Stomach (tissue), 9 donors: Measurements from ENCODE around the gene KIAA0040. TPM values are rescaled to one million over a fixed set of nuclear protein-coding genes. Genes with fewer than 3 reads are reported as not detected.

Experiments
- DNase-seq, 2 donors: peaks; one replicate each; pipeline versions ENCODE4 v3.0.0 to v3.0.0-alpha.2; 2013 to 2019
- H3K27ac ChIP-seq, 5 donors: fragments of 200-600 bp in 4 of 5; sonication (generic) in 4 of 5; one replicate each; pipeline ENCODE4 v1.5.1; 2013 to 2019; ENCODE audit warnings: mild to moderate bottlenecking in 1 of 5, moderate library complexity in 1 of 5
- H3K27me3 ChIP-seq, 3 donors: fragments of 200-600 bp; sonication (generic); one replicate each; pipeline ENCODE4 v1.5.1; 2017 to 2019; ENCODE audit warnings: mixed run types in 1 of 3
- H3K36me3 ChIP-seq, 4 donors: fragments of 200-600 bp; sonication (generic); 1 replicate in 3 of 4; 2 replicates in 1 of 4; pipeline ENCODE4 v1.5.1; 2016 to 2019
- H3K4me1 ChIP-seq, 4 donors: fragments of 200-600 bp; sonication (generic); one replicate each; pipeline ENCODE4 v1.5.1; 2016 to 2019
- H3K4me3 ChIP-seq, 4 donors: fragments of 200-600 bp; sonication (generic) in 3 of 4; one replicate each; pipeline ENCODE4 v1.5.1; 2016 to 2019; ENCODE audit warnings: mild to moderate bottlenecking in 1 of 4
- H3K9me3 ChIP-seq, 4 donors: fragments of 200-600 bp; sonication (generic); one replicate each; pipeline ENCODE4 v1.5.1; 2016 to 2019
- CTCF ChIP-seq, 7 experiments: fragments of 450-650 bp in 4 of 7; fragments of 200-600 bp in 3 of 7; sonication (generic) in 3 of 7; IDR thresholded peaks; one replicate each; pipeline ENCODE4 v1.5.1; 2016 to 2019; ENCODE audit warnings: antibody characterized with exemption in 7 of 7, control low read depth in 2 of 7, mild to moderate bottlenecking in 1 of 7
- EP300 ChIP-seq: sonication (generic); formaldehyde crosslinking; IDR thresholded peaks from one replicate; pipeline ENCODE4 v1.6.1; 2017; ENCODE audit warnings: antibody characterized with exemption
- POLR2A ChIP-seq, 4 donors: fragments of 450-650 bp; IDR thresholded peaks; one replicate each; pipeline ENCODE4 v1.6.1; 2016; ENCODE audit warnings: antibody characterized with exemption in 4 of 4, control low read depth in 2 of 4, mild to moderate bottlenecking in 1 of 4, moderate library complexity in 1 of 4
- POLR2AphosphoS5 ChIP-seq, 3 donors: sonication (generic); formaldehyde crosslinking; IDR thresholded peaks; one replicate each; pipeline ENCODE4 v1.6.1; 2016; ENCODE audit warnings: antibody characterized with exemption in 3 of 3
- WGBS, 5 donors: extraction: QIAGEN DNeasy Blood & Tissue Kit in 3 of 5; methylation state at CpG; one replicate each; pipeline versions ENCODE4 v1.1.5 to v1.1.7; 2013 to 2018; 5-methylcytosine and 5-hydroxymethylcytosine counted together
- intact Hi-C: fragments of 100-400 bp; cut with DNase I; formaldehyde crosslinking; loops from one replicate; pipeline ENCODE4 v1.15.1; 2023; ENCODE audit warnings: low total_unique reads
- polyA plus RNA-seq, 3 donors: library from polyadenylated mRNA; stranded (reverse); fragments of 200-250 nt; gene quantifications; one replicate each; pipeline ENCODE4 v1.2.3, GENCODE V29; 2013
- total RNA-seq, 5 donors: library from RNA; depleted of rRNA; stranded (reverse); fragments of >200 nt; gene quantifications; one replicate each; pipeline versions ENCODE4 v1.1.0 to v1.2.3, GENCODE V29; 2014 to 2016
- donor health status: healthy with polysubstance abuse.
- donor health status: Bipolar disorder and iron deficiency.
- donor health status: healthy.

The KIAA0040 gene
- total and polyA plus RNA-seq, 8 donors = 4.1 to 36.8 (median 14.8) TPM

GRCh38 chr1:175178456-175178855 lies 14.1 kb downstream of the KIAA0040 start:
- DNase-seq = no peak
- H3K4me1 ChIP-seq = peaks cover 0 to 52% (median 24%) of the 10 kb centered on the region in 4 donors
- 51 to 68% (median 57%) methylated on average over 3 of the region's 3 CpGs for WGBS, 5 donors
- H3K4me3 ChIP-seq = no peak overlapping the region
- TF ChIP-seq POLR2AphosphoS5 (IDR thresholded peaks at IDR 0.05) (no peak), EP300 (no peak), CTCF (IDR thresholded peaks at IDR 0.05) (no peak), POLR2A (IDR thresholded peaks at IDR 0.05) (no peak)
- H3K9me3 ChIP-seq = no peaks in the 10 kb centered on the region
- no peak overlapping the region for H3K27ac ChIP-seq
- H3K27me3 ChIP-seq = no peaks in the 10 kb centered on the region
- intact Hi-C loops = no loop called here
- H3K36me3 ChIP-seq = peaks cover 0 to 48% (median 24%) of the 10 kb centered on the region in 4 donors

DNA sequence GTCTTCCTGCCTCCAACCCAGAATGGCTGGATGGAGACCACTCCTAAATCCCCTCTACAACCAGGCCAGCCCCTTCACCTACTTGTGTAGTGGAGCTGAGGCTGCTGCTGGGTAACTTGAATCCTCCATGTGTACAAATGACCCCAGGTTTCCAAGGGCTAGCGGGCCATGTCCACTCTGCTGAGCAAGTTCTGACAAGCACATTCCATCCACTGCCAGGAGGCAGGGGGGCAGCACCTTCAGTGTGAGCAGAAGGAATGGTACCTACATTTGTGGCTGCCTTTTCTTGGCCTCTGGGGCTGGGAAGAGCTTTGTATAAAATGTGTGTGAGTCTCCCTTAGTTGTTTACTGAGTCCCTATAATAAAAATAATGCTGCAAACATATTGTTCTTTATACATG lies 14.5 kb downstream of the KIAA0040 start:
- intact Hi-C loops = no loop called here
- DNase-seq = no peak
- H3K9me3 ChIP-seq = no peaks in the 10 kb centered on the region
- peaks cover 0 to 48% (median 23%) of the 10 kb centered on the region in 4 donors for H3K36me3 ChIP-seq
- WGBS, 5 donors = 89 to 100% (median 92%) methylated on average over 1 of the region's 1 CpG
- H3K4me1 ChIP-seq = peaks cover 0 to 50% (median 22%) of the 10 kb centered on the region in 4 donors
- no peak overlapping the region for H3K4me3 ChIP-seq
- H3K27me3 ChIP-seq = no peaks in the 10 kb centered on the region
- TF ChIP-seq CTCF (IDR thresholded peaks at IDR 0.05) = no peak
- TF ChIP-seq EP300 = no peak
- TF ChIP-seq POLR2AphosphoS5 (IDR thresholded peaks at IDR 0.05) = no peak
- no peak for TF ChIP-seq POLR2A (IDR thresholded peaks at IDR 0.05)
- no peak overlapping the region for H3K27ac ChIP-seq

- 94 to 98% (median 97%) methylated on average over 1 of the region's 1 CpG for WGBS, 5 donors
- H3K4me1 ChIP-seq = peaks cover 0 to 39% (median 22%) of the 10 kb centered on the region in 4 donors
Observed at GRCh38 chr1:175176246-175176645, 16.3 kb downstream of the KIAA0040 start.

DNA sequence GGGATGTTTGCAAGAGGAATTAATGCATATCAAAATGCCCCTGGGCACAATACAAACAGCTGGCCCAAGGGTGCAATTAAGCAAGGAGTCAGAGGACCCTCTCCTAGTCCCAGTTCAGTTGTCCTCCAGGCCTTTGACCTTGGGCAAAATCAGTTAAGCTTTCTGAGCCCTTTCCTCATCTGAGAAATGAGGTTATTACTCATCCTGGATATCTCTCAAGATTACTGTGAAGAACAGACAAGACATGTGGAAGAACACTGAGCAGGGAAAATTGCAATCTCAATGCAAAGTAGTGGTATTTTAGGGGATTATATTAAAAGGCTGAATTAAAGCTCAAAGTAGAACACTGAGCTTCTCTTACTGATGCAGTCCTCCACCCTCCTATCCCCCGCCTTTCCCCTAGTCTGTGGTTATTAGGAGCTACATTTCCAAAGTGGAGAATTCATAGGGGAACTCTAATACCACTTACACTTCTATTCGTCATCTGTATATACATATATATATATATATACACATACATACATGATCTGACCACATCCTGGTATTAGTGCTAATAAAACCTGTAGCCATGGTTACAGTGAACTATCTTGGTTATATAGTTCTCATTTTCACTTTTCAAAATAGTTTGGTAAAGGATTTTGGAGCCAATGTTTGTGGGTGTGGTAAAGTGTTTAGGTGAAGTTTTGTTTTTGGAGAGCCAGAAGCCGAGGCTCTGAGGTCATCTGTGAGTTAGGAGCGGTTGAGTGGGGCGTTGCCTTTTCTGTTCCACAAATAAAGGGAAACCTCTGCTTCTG lies 18.1 kb downstream of the KIAA0040 start:
- Histone ChIP-seq H3K27me3 (no peaks in the 10 kb centered on the region), H3K9me3 (no peaks in the 10 kb centered on the region), H3K27ac (no peak overlapping the region), H3K36me3 (peaks cover 0 to 50% (median 22%) of the 10 kb centered on the region in 4 donors), H3K4me1 (peaks cover 1 to 42% (median 17%) of the 10 kb centered on the region in 4 donors), H3K4me3 (no peak overlapping the region)
- 61 to 75% (median 65%) methylated on average over 5 of the region's 5 CpGs for WGBS, 5 donors
- TF ChIP-seq CTCF (IDR thresholded peaks at IDR 0.05) = no peak
- no peak for TF ChIP-seq POLR2AphosphoS5 (IDR thresholded peaks at IDR 0.05)
- TF ChIP-seq POLR2A (IDR thresholded peaks at IDR 0.05) = no peak
- TF ChIP-seq EP300 = no peak
- intact Hi-C loops = no loop called here
- DNase-seq = no peak

More at GRCh38 chr1:175176246-175176645, 16.3 kb downstream of the KIAA0040 start:
- TF ChIP-seq POLR2A (IDR thresholded peaks at IDR 0.05) (no peak), POLR2AphosphoS5 (IDR thresholded peaks at IDR 0.05) (no peak)
- no peak overlapping the region for H3K4me3 ChIP-seq
- no peaks in the 10 kb centered on the region for H3K27me3 ChIP-seq
- DNase-seq = no peak
- no peaks in the 10 kb centered on the region for H3K9me3 ChIP-seq
- peaks cover 0 to 44% (median 21%) of the 10 kb centered on the region in 4 donors for H3K36me3 ChIP-seq
- intact Hi-C loops = no loop called here
- H3K27ac ChIP-seq = no peak overlapping the region

GRCh38 chr1:175173531-175173930 lies 19.0 kb downstream of the KIAA0040 start:
- Histone ChIP-seq H3K4me1 (peaks cover 8 to 44% (median 21%) of the 10 kb centered on the region in 4 donors), H3K36me3 (peaks cover 0 to 54% (median 23%) of the 10 kb centered on the region in 4 donors), H3K9me3 (no peaks in the 10 kb centered on the region), H3K27me3 (no peaks in the 10 kb centered on the region), H3K4me3 (no peak overlapping the region), H3K27ac (no peak overlapping the region)
- WGBS, 5 donors = 84 to 90% (median 84%) methylated on average over 7 of the region's 7 CpGs
- intact Hi-C loops = no loop called here
- DNase-seq = no peak
- no peak for TF ChIP-seq EP300
